ENCODE data around the gene TOP3B.

Gene TOP3B

DNA sequence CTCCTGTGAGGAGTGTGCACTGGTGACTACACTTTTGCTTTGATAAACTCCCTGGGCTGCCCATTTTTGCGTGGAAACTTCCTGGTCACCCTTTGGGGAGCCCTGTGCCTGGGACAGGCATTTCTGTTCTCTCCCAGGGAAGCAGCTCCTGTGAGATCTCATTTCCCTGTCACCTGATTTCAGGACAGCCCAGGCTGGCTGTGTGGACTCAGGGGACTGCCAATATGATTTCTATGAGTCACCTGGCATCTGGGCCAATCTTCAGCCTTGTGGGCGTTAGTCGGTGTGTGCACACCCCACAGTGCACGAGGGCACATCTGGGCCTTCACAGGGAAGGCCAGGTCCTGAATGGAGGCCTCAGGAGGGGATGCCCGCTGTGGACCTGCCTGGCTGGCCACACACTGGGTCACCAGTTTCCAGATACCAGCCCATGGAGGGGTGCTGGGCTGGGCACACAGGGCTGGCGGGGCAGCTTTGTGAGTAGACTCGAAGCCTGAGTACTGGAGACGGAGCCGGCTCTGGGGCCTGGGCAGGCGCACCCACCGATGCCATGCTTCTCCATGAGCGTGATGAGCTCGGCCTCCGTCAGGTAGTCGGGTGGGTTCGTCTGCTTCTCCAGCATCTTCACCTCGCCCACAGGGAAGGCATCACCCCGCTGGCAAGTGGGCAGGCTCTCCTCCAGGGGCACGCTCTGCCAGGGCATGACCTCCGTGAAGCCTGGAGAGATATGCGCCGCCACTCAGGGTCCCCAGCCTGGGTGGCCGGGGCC, 20.5 kb downstream of the TOP3B start:
- no peak for DNase-seq (ENCODE audit: low read depth)

DNA sequence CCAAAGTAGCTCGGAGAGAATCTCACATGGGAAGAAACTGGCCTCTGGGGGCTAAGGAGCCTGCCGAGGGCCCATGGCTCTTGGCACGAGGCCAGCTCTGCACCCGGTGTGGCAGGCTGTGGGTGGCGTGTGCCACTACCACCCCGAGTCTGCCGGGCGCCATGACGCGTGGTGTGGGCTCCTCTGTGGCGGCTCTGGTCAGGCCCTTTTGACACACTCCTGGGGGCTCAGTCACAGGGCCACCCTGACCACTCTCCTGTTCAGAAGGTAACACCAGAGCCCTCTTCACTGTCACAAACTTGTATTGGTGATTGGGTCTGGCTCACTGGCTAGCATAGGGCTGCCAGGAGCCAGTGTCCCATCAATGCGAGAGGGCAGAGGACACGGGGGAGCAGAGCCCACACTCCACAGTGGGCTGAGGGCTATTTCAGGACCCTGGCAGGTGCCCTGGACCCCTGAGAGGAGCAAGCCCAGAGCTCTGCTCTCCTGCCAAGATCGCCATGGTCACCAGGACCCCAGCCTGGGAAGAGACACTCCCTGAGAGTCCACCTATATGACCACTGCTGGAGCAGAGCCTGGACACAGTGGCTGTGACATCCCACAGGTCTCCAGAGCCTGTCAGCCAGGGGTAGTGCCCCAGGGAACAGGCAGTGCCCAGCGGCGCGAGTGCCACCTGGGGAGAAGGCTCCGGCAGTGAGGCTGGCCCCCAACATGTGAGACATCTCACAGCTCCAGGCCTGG, 21.3 kb downstream of the TOP3B start:
- DNase-seq (ENCODE audit: low read depth) = no peak

DNA sequence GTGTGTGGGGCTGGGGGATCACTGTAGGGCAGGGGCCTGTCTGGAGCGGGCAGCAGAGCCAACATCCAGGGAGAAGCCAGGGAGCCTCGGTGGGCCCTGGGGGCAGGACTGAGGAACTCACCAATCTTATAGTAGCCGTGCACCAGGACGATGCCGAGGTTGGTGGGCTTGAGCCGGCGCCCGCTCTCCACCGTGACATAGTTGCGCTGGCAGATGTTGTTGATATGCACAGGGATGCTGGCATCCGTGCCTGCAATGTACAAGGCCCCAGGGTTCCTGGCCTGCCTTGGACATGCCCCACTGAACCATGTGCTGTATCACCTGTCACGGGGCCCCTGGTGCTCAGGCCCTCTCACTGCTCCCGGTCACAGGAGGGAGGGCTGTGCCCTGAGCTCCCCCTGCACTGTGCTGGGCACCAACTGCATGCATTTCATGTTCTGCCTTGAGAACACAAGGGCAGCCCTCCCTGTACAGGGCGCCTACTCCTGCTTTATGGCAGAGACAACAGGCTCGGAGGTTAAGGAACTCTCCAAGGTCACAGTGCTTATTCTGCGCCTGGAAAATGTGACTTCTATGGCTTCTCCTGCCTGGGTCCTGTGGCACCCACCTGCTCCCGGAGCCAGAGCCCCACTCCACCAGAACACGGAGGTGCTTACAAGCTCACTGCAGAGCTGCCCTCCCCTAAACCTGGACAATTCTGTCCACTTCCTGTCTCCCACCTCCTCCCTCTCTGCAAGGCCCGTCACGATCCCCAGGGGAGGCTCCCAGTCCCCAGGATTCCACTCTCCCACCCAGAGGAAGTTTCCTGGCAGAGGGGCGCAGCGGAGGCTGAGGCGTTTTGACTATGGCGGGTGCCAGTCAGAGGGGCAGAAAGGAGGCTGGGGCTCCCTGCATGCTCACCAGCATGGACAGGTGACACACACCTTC, 22.1 kb downstream of the TOP3B start:
- DNase-seq (ENCODE audit: low read depth) = no peak

DNA sequence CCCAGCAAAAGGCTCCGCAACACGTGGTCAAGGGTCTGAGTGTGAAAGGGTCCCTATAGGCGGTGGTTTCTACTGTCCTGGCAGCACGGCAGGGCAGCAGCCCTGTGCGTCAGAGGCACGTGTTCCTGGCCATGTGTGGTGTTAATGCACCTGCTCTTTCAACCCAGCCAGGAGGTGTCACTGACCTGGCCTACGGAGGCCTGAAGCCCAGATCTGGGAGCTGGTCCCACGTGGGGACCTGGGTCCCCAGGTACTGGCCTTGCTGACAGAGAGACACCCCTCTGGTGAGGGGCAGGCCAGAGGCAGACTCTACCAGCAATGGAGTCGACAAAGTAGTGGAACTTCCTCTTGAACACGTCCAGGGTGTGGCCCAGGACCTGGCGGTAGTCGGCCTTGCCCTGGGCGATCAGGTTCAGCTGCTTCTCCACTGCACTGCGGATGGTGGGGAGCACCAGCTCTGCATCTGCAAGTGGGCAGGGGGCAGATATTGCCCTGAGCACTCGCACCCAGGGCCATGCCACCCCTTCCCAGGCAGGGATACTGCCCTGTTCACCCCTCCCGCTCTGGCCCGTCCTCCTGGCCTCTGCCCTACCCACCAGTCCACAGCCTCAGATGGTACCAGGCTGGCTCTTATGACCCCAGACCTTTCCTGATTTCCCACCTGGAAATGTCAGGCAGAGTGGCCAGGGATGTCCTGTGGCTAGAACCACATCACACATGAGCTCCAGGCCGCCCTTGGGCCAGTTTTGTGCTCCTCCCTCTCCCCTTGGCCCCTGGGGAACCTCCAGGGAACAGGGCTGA, 23.1 kb downstream of the TOP3B start:
- no peak for DNase-seq (ENCODE audit: low read depth)

DNA sequence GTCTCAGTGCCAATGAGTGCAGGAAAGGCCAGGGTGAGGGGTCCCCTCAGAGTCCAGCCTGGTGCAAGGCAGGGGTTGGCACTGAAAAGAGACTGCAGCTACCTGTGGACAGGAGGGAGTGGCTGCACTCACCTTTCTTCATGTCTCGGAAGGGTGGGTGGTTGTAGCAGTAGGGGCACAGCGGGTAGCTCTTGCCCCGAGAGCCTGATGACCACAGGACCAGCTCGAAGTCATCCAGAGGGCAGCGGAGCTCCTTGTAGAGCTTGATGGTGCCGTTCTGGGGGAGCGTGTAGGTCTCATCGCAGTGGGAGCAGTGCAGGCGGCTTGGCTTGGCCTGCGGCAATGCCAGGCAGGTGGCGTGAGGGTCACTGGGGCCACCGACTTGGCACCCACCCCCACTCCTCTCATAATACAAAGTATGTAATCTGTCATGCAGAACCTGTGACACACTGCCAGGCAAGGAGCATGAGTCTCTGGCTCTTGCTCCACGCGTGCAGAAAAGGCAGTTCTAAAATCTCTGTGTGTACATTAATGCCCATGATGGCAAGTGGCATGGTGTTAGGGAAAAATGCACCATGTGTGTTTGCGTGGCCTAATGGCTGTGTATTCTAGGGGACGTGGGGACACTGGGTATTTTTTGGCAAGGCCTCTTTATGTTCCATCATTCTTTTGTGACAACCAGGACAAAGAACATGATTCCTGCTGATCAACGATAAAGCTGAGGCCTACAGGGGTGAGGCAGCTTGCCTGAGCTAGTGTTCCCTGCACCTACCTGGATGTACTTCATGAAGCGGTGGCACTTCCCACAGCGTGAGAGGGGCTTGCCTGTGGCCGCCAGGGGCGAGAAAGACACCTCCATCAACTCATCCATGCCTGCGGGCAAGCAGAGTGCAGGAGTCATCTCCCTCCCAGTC, 24.0 kb downstream of the TOP3B start:
- no peak for DNase-seq (ENCODE audit: low read depth)

DNA sequence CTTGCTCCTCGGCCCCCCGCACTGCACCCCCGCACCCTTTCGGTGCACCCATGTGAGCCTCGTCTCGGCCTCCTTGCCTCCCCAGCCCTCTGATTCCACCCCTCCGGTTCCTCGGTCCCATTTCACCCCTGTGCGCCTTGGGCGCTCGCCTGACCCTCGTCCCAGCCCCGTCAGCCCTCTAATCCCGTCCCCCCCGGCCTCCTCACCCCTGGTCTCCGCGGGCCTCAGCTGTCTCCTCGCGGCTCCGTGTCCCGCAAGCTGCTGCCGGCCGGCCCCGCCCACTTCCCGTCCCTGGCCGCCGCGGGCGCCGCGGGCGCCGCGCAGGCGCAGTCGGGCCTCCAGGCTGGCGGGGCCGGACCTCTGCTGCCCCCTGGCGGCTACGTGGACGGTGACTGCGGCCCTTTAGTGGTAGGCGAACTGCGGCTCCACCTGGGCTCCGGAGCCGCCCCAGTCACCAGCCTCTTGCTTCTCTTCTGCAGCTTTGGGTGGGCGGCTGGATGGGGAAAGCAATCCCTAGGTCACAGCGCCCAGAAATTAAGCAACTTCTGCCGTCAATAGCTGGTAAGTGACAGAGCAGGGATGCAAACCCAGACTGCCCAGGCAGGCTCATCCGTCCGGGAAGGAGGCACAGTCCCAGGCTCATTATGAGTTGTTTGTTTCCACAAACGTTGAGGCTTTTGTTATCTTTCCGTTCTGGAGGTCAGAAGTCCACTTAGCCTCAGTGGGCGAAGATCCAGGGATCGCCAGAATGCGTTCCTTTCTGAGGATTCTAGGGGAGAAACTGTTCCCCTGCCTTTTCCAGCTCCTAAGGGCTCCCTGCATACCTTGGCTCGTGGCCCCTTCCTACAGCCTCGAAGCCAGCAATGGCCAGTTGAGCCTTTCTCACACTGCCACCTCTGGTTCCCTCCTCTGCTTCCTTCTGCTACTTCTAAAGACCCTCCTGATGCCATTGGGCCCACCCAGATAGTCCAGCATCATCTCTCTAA, 29.7 kb downstream of the TOP3B start, which contains the start of gene PPM1F:
TSS of gene PPM1F (minus strand) at position 263 of the 986 bp plus-strand sequence. CDS start 6,800 bp downstream, outside the sequence.
- DNase-seq (ENCODE audit: low read depth) = peak; percentile 84

DNA sequence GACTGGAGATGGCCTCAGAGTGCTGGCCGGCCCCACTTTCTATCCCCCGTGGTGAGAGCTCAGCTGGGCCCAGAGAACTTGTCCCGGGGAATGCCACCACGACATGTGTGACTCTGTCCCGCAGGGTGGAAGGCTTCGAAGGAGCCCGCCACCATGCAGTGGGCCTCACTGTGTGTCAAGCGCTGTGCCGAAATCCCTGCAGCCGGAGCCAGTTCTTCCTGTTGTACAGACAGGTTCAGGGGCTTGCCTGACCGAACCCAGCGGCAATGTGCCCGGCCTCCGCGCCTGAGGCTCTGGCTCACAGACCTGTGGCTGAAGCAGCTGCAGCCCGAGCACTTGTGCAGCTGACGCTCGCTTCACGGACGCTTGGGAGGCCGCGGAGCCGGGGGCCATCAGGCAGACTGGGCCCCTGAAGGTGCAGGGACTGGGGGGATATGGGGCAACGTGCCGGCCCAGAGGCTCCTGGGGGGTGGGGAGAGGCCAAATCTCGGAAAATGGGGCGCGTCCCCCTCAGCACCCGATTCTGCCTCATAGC, 30.6 kb downstream of the TOP3B start:
- DNase-seq (ENCODE audit: low read depth) = no peak

DNA sequence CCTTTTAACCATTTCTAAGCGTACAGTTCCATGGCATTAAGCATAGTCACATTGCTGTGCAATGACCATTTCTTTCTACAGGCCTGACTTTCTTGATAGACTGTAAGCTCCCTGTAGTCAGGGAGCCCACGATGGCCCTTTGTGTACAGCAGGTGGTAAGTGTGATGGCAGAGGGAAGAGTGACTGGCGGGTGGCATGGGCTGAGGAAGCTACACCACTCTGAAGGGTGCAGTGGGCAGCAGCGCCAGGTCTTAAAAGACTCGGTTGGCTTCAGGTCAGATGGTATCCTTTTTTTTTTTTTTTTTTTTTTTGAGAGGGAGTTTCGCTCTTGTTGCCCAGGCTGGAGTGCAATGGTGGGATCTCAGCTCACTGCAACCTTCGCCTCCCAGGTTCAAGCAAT, 31.5 kb downstream of the TOP3B start:
- DNase-seq (ENCODE audit: low read depth) = no peak

DNA sequence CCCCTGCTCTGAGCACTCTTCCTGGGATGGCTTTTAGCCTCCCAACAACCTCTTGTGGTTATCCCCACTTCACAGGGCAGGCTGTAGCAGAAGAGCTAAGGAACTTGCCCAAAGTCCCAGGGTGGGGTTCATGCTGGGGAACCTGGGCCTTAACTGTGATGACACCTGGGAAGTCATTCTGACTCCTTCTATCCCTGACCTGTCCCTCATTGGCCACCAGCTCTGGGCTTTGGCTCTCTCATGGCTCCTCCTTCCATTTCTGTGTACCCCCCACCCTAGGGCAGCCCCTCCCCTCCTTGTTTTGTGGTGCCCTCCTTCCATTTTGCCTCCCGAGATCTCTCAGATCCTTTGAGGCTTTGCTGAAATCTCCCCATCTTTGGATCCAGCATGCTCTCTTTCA, 32.6 kb downstream of the TOP3B start:
- no peak for DNase-seq (ENCODE audit: low read depth)

DNA sequence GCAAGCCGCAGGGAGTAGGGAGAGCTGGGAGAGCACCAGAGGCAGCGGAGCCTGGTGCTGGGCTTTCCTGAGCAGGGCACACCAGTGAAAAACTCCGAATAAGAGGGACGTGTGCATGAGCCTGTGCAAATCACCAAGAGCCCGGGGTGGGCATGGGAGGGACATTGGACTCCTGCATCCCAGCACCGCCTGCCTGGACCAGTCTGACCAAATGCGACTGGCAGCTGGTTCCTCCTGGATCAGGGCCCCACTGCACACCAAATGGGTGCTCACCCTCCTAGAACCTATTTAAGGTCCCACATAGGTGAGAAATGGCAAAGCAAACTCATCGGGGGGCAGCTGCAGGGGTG, 33.0 kb downstream of the TOP3B start:
- no peak for DNase-seq (ENCODE audit: low read depth)

DNA sequence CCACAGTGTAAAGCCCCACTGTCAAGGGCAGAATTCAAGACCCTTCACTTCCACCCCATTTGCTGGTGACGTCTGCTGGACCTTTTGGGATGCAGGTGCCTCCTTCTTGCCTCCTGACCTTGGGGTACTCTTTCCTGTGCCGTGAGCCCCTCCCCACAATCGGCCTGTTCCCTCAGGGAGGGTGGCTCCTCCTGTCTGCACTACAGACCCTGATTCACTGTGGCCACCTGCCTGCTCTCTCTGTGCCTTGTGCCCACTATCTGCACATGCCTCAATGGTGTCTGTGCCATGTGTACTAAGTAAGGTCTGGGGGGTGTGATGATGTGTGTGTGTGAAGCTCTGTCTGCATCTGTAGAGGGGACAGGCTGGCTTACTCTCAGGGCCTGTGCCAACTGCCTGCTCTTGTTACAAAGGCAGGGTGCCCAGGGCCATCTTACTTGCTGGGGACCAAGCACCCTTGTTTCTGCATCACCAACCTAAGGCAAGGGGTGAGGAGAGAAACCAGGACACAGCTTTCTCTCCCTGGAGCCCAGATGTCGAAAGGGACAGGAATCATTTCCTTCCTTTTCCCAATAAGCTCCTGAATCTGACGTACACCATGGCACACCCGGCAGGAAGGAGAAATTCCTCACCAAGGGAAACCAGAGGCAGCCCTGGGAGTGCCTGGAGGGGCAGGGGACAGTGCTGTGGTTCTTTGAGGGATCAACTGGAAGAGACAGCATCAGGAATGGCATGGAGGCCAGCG, 33.6 kb downstream of the TOP3B start:
- no peak for DNase-seq (ENCODE audit: low read depth)

DNA sequence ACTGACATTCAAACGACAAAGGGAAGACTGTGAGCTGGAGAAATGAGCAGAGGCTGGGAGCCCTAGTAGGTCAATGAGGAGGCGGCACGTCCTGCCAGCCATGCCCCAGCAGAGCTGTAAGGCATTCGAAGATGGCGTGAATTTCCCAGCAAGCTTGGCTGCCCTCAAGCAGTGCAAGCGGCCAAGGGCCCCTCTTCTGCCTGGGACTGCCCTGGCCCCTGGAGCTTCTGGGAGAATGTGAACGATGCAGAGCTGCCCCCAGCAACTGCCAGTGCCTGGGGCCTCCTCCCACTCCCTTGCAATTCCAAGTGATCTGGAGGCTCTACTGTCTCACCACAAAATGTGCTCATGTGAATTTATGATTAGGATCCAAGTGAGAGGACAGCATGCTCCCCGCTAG, 34.2 kb downstream of the TOP3B start:
- no peak for DNase-seq (ENCODE audit: low read depth)

DNA sequence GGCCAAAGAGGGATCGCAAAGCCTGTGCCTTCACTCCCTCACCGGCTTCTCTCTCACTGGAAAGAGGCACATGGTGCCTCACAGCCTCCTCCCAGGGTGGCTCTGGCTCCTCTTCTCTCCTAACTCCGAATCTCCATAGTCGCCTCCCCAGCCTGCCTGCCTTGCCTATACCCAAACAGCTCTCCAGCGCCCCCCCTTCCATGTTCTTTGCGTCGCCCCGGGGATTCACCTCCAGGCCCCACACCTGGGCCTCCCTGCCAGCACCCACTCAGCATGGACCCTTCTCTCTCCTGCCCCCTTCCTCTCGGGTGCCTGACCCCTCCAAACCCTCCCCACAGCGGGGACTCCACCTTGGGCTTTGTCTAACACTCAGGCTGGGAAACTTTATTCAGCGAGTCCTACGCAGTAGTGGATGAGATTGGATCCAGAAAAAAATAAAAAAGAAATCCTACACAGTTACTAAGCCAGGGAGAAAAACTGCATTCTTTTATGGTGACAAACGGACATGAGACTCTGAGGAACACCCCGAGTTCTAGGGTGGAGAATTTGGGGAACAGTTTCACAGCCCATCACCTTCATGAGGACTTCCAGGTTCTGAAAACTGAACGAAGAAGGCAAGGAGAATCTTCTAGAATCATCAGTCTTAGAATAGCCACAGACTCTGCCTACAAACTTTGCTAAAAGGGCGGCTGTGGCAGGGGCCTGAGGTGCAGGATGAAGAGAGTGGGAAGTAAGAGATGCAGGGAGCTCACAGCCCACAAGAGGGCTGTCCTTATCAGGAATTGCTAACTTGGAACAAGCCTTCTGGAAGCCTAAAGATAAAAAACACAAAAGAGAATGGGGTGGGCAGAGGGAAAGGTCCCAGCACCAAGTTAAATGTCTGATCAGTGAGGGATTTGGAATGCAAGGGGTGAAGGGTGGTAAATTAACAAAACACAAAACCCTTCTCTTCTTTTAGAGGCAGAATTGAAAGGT, 35.3 kb downstream of the TOP3B start:
- no peak for DNase-seq (ENCODE audit: low read depth)

DNA sequence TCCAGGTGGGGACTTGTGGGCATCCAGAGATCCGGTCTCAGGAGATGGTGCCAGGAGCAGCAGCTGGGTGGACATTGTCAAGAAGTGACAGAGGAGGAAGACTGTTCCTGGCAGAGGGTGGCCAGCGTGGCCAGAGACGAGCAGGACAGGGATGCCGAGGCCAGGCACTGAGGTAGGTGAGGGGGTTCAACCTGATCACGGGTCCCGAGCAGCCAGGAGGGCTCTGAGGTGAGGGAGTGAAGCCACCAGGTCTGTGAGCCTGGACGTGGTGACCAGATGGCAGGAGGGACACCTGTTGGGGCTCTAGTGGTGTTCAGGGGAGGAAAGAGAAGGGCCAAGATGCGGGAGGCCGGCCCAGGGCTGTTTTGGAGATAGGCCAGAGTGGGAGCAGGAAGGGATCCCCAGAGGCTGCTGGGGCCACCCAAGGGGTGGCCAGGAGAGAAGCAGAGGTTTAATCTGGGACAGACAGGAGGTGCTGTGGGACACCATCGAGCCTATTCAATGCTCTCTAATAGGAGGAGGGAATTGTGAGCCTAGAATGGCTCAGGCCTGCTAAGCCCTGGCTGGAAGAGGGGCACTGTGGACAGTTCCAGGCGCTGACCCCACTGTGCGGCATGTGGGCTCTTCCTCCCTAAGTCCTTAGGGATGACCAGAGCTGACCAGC, 36.2 kb downstream of the TOP3B start:
- no peak for DNase-seq (ENCODE audit: low read depth)

DNA sequence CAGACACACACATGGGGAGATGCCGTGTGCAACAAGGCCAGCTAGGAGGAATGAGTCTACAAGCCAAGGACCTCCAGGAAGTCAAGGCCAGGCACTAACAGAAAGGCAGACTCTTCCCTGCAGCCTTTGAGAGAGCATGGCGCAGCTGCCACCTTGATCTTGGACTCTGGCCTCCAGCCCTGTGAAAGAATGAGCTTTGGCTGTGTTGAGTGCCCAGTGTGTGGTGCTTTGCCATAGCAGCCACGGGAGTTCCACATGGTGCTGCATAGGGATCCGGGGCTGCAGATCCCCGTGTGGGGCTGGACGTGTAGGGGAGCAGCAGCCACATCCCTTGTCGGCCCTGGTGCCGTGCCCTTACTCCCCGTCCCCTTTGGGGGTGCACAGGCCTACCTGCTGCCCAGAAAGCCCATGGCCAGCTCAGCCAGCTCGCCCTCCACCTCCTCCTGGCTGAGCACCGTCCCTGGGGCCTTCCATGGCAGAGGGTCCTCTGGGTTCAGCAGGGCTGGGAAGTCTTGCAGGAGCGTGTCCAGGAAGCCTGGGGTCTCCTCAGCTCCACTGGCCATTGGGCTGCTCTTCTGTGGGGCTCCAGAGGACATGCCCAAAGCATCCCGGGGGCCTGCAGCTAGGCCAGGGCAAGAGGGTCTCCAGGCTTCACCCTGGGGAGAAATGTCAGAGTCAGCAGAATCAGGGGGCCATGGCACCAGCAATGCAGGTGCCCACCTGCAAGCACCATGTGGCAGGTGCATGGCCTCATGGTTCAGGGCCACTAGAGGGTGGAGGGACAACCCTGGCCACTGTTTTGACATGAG, 36.9 kb downstream of the TOP3B start:
- no peak for DNase-seq (ENCODE audit: low read depth)

DNA sequence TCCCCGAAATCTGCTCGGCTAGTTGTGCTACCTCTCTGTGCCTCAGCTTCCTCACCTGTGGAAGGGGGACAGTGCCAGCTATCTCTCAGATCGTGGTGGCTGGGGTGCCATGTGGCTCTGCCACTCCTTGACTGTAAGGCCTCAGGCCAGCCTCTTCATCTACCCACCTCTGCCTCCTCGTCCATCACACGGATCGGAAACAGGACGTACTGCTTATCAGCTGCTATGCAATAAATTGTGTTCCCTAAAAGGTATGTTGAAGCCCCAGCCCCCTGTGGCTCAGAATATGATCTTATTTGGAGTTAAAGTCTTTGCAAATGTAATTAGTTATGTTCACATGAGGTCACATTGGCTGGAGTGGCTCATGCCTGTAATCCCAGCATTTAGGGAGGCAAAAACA, 37.7 kb downstream of the TOP3B start:
- no peak for DNase-seq (ENCODE audit: low read depth)
